ENCODE data around the gene TRIM65. TPM values are rescaled to one million over a fixed set of nuclear protein-coding genes. Genes with fewer than 3 reads are reported as not detected.

Gene TRIM65
- total and polyA plus RNA-seq, 2 of the 13 experiments (the other 11 are each of a cell fraction or from before 2014, with no cell fraction given): 10.3 to 22.4 TPM

Other genes with a start within 250 kb of the TRIM65 start
- 17.8 and 32.0 TPM in 2 replicates for gene RECQL5, start 229.8 kb downstream of the TRIM65 start, total RNA-seq (2016; rRNA removed; fragmentation: Illumina TruSeq; extraction: Trizol)
- gene RECQL5, start 229.8 kb downstream of the TRIM65 start, polyA plus RNA-seq (2011; rRNA removed): 27.7 and 33.4 TPM in 2 replicates
- 99.4 and 109 TPM in 2 replicates for gene SAP30BP, start 229.6 kb downstream of the TRIM65 start, total RNA-seq (2016; rRNA removed; fragmentation: Illumina TruSeq; extraction: Trizol)
- 67.7 and 80.1 TPM in 2 replicates for gene SAP30BP, start 229.6 kb downstream of the TRIM65 start, polyA plus RNA-seq (2011; rRNA removed)
- 4.0 and 6.9 TPM in 2 replicates for gene ITGB4, start 175.5 kb downstream of the TRIM65 start, total RNA-seq (2016; rRNA removed; fragmentation: Illumina TruSeq; extraction: Trizol)
- 14.5 and 14.7 TPM in 2 replicates for gene ITGB4, start 175.5 kb downstream of the TRIM65 start, polyA plus RNA-seq (2011; rRNA removed)
- gene GALK1, start 131.8 kb downstream of the TRIM65 start, total RNA-seq (2016; rRNA removed; fragmentation: Illumina TruSeq; extraction: Trizol): 93.6 and 95.6 TPM in 2 replicates
- 59.9 and 93.0 TPM in 2 replicates for gene GALK1, start 131.8 kb downstream of the TRIM65 start, polyA plus RNA-seq (2011; rRNA removed)
- 28.6 and 33.0 TPM in 2 replicates for gene UNK, start 112.1 kb downstream of the TRIM65 start, total RNA-seq (2016; rRNA removed; fragmentation: Illumina TruSeq; extraction: Trizol)
- gene UNK, start 112.1 kb downstream of the TRIM65 start, polyA plus RNA-seq (2011; rRNA removed): 30.7 and 31.6 TPM in 2 replicates
- gene UNC13D, start 52.5 kb downstream of the TRIM65 start, total RNA-seq (2016; rRNA removed; fragmentation: Illumina TruSeq; extraction: Trizol): 27.2 and 42.7 TPM in 2 replicates
- 29.7 and 40.0 TPM in 2 replicates for gene UNC13D, start 52.5 kb downstream of the TRIM65 start, polyA plus RNA-seq (2011; rRNA removed)
- gene WBP2, start 41.6 kb downstream of the TRIM65 start, total RNA-seq (2016; rRNA removed; fragmentation: Illumina TruSeq; extraction: Trizol): 28.2 and 29.2 TPM in 2 replicates
- 29.5 and 34.6 TPM in 2 replicates for gene WBP2, start 41.6 kb downstream of the TRIM65 start, polyA plus RNA-seq (2011; rRNA removed)
- gene TRIM47, start 18.4 kb downstream of the TRIM65 start, total RNA-seq (2016; rRNA removed; fragmentation: Illumina TruSeq; extraction: Trizol): 59.7 and 82.0 TPM in 2 replicates
- gene TRIM47, start 18.4 kb downstream of the TRIM65 start, polyA plus RNA-seq (2011; rRNA removed): 33.5 and 45.8 TPM in 2 replicates
- gene MRPL38, start 7.9 kb upstream of the TRIM65 start, total RNA-seq (2016; rRNA removed; fragmentation: Illumina TruSeq; extraction: Trizol): 88.8 and 125 TPM in 2 replicates
- gene MRPL38, start 7.9 kb upstream of the TRIM65 start, polyA plus RNA-seq (2011; rRNA removed): 83.7 and 91.0 TPM in 2 replicates
- gene FBF1, start 44.1 kb upstream of the TRIM65 start, total RNA-seq (2016; rRNA removed; fragmentation: Illumina TruSeq; extraction: Trizol): 3.5 and 8.1 TPM in 2 replicates
- gene FBF1, start 44.1 kb upstream of the TRIM65 start, polyA plus RNA-seq (2011; rRNA removed): 2.4 and 2.7 TPM in 2 replicates
- 120 and 156 TPM in 2 replicates for gene ACOX1, start 82.2 kb upstream of the TRIM65 start, total RNA-seq (2016; rRNA removed; fragmentation: Illumina TruSeq; extraction: Trizol)
- 84.2 and 86.4 TPM in 2 replicates for gene ACOX1, start 82.2 kb upstream of the TRIM65 start, polyA plus RNA-seq (2011; rRNA removed)
- 14.7 and 18.0 TPM in 2 replicates for gene TEN1, start 82.3 kb upstream of the TRIM65 start, total RNA-seq (2016; rRNA removed; fragmentation: Illumina TruSeq; extraction: Trizol)
- gene TEN1, start 82.3 kb upstream of the TRIM65 start, polyA plus RNA-seq (2011; rRNA removed): 21.3 and 29.4 TPM in 2 replicates
- gene CDK3, start 103.9 kb upstream of the TRIM65 start, total RNA-seq (2016; rRNA removed; fragmentation: Illumina TruSeq; extraction: Trizol): 2.0 and 5.8 TPM in 2 replicates
- 11.4 and 18.0 TPM in 2 replicates for gene CDK3, start 103.9 kb upstream of the TRIM65 start, polyA plus RNA-seq (2011; rRNA removed)
- gene EVPL, start 130.4 kb upstream of the TRIM65 start, total RNA-seq (2016; rRNA removed; fragmentation: Illumina TruSeq; extraction: Trizol): 3.6 and 8.2 TPM in 2 replicates
- gene EVPL, start 130.4 kb upstream of the TRIM65 start, polyA plus RNA-seq (2011; rRNA removed): 2.1 and 4.3 TPM in 2 replicates
- 39.8 and 89.7 TPM in 2 replicates for gene SRP68, start 175.6 kb upstream of the TRIM65 start, total RNA-seq (2016; rRNA removed; fragmentation: Illumina TruSeq; extraction: Trizol)
- 74.3 and 79.0 TPM in 2 replicates for gene SRP68, start 175.6 kb upstream of the TRIM65 start, polyA plus RNA-seq (2011; rRNA removed)
- 0.20 and 0.58 TPM in 2 replicates for gene GALR2, start 177.8 kb upstream of the TRIM65 start, total RNA-seq (2016; rRNA removed; fragmentation: Illumina TruSeq; extraction: Trizol)
- gene GALR2, start 177.8 kb upstream of the TRIM65 start, polyA plus RNA-seq (2011; rRNA removed): 0.48 and 0.84 TPM in 2 replicates
- 0.15 TPM in 1 of 2 replicates, not detected in the other for gene ZACN, start 182.2 kb upstream of the TRIM65 start, total RNA-seq (2016; rRNA removed; fragmentation: Illumina TruSeq; extraction: Trizol)
- gene ZACN, start 182.2 kb upstream of the TRIM65 start, polyA plus RNA-seq (2011; rRNA removed): 0.04 and 0.11 TPM in 2 replicates
- gene EXOC7, start 206.8 kb upstream of the TRIM65 start, total RNA-seq (2016; rRNA removed; fragmentation: Illumina TruSeq; extraction: Trizol): 116 and 118 TPM in 2 replicates
- gene EXOC7, start 206.8 kb upstream of the TRIM65 start, polyA plus RNA-seq (2011; rRNA removed): 86.9 and 118 TPM in 2 replicates
- gene FOXJ1, start 244.3 kb upstream of the TRIM65 start, total RNA-seq (2016; rRNA removed; fragmentation: Illumina TruSeq; extraction: Trizol): 1.4 and 1.6 TPM in 2 replicates
- gene FOXJ1, start 244.3 kb upstream of the TRIM65 start, polyA plus RNA-seq (2011; rRNA removed): 0.98 and 1.2 TPM in 2 replicates

Measured in HepG2 (cell line).